ENCODE results near the gene ADAMTS7.
"Not testable (repeated sequence)": the region's sequence is repeated elsewhere in the genome, so short reads cannot be mapped to it uniquely, and the experiment has no call there.

ADAMTS7 gene

GRCh38 chr15:78747877-78748276 lies 63.4 kb downstream of the ADAMTS7 start:
- DNase-seq = not testable (repeated sequence)

GRCh38 chr15:78741674-78742073 lies 69.6 kb downstream of the ADAMTS7 start:
- DNase-seq = not testable (repeated sequence)

GRCh38 chr15:78740904-78741274 lies 70.4 kb downstream of the ADAMTS7 start:
- no peak for DNase-seq

- peak; percentile 73 for DNase-seq
Observed at GRCh38 chr15:78739996-78740903, 71.0 kb downstream of the ADAMTS7 start.

- DNase-seq = no peak
Observed at GRCh38 chr15:78739206-78739605, 72.1 kb downstream of the ADAMTS7 start.

- DNase-seq = not testable (repeated sequence)
Observed at GRCh38 chr15:78737931-78738558, 73.2 kb downstream of the ADAMTS7 start.

GRCh38 chr15:78737187-78737820 lies 74.0 kb downstream of the ADAMTS7 start:
- no peak for DNase-seq

- not testable (repeated sequence) for DNase-seq
Observed at GRCh38 chr15:78736286-78736685, 75.0 kb downstream of the ADAMTS7 start.

GRCh38 chr15:78734451-78735064 lies 76.7 kb downstream of the ADAMTS7 start:
- DNase-seq = no peak

- DNase-seq = no peak
Observed at GRCh38 chr15:78732634-78733033, 78.6 kb downstream of the ADAMTS7 start.

- DNase-seq = no peak
Observed at GRCh38 chr15:78730955-78731354, 80.3 kb downstream of the ADAMTS7 start.

GRCh38 chr15:78728427-78728826 lies 82.8 kb downstream of the ADAMTS7 start:
- DNase-seq = not testable (repeated sequence)

- no peak for DNase-seq
Observed at GRCh38 chr15:78727561-78727960, 83.7 kb downstream of the ADAMTS7 start.

- DNase-seq = no peak
Observed at GRCh38 chr15:78726870-78727551, 84.3 kb downstream of the ADAMTS7 start.

GRCh38 chr15:78719819-78720450 lies 91.3 kb downstream of the ADAMTS7 start:
- DNase-seq = not testable (repeated sequence)

- DNase-seq = no peak
Observed at GRCh38 chr15:78718837-78719236, 92.4 kb downstream of the ADAMTS7 start.

GRCh38 chr15:78717956-78718656 lies 93.2 kb downstream of the ADAMTS7 start:
- no peak for DNase-seq

GRCh38 chr15:78716651-78717050 lies 94.6 kb downstream of the ADAMTS7 start:
- DNase-seq = no peak

- DNase-seq = no peak
Observed at GRCh38 chr15:78715930-78716329, 95.3 kb downstream of the ADAMTS7 start.

GRCh38 chr15:78715434-78715833 lies 95.8 kb downstream of the ADAMTS7 start:
- DNase-seq = no peak

- no peak for DNase-seq
Observed at GRCh38 chr15:78714890-78715289, 96.4 kb downstream of the ADAMTS7 start.

Data from GDM1 (cell line).